BJ (cell line): Measurements from ENCODE around the gene TPRG1. TPM values are rescaled to one million over a fixed set of nuclear protein-coding genes. Genes with fewer than 3 reads are reported as not detected.

ENCODE experiments used
- CTCF ChIA-PET: fragments of 350-600 bp; formaldehyde crosslinking; extraction: SDS; loops from one replicate; lab custom pipeline; 2021; ENCODE audit warnings: antibody characterized with exemption, inconsistent platforms; lab: Yijun Ruan, JAX
- POLR2A ChIA-PET: fragments of 300-600 bp; sonication (Branson Sonifier 250); formaldehyde crosslinking; extraction: SDS; loops from one replicate; lab custom pipeline; 2021; ENCODE audit warnings: antibody characterized with exemption; lab: Charles Lee
- DNase-seq: peaks from one replicate; pipeline ENCODE4 v3.0.0-alpha.2; 2011; ENCODE audit warnings: low read depth
- H3K27me3 ChIP-seq: 2 replicates; pipeline ENCODE4 v1.6.0; 2011; ENCODE audit warnings: low read length; ENCODE audit not compliant: control insufficient read depth, insufficient read depth
- H3K36me3 ChIP-seq: 2 replicates; pipeline ENCODE4 v1.5.1; 2011; ENCODE audit warnings: low read length; ENCODE audit not compliant: control insufficient read depth, insufficient read depth
- H3K4me3 ChIP-seq: 2 replicates; pipeline ENCODE4 v1.5.1; 2011; ENCODE audit warnings: low read depth, mild to moderate bottlenecking, control low read depth, low read length
- polyA plus RNA-seq: library from polyadenylated mRNA; depleted of rRNA; stranded (reverse); fragments of >200 nt; gene quantifications from 2 replicates; pipeline ENCODE4 v1.2.3, GENCODE V29; 2011
- TF ChIP-seq, protein P1 (sequence below): IDR thresholded peaks from 2 replicates; pipeline ENCODE4 v1.5.1; 2011; ENCODE audit warnings: low read depth, mild to moderate bottlenecking, control low read depth, inconsistent platforms, low read length, moderate library complexity; ENCODE audit not compliant: insufficient read depth

TPRG1 gene
- polyA plus RNA-seq, 1 experiment = 0.16 TPM

DNA sequence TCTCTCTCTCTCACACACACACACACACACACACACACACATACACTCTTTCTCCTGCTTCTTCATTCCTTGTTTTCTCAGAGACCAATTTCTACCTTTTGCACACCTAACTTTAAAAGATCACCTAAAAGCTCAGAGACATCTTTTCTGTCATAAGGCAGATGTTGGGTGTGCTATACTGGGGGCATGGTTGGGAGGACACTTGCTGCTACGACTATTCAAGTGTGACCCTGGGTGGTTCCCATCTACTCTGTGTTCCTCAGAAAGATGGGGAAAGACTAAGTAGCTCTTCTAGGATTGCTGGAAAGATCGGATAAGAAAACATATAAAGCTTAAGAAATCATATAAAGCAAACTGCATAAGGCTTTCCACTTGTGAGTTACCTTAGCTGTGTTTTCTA is 33.2 kb downstream of the TPRG1 start:
- ChIA-PET CTCF (interaction anchor here (1.3 kb wide), 1 partner anchor 28 kb away, joined by 4 read pairs; no protein-coding TSS in a partner anchor), POLR2A (no interaction called here)
- TF ChIP-seq, protein P1, sequence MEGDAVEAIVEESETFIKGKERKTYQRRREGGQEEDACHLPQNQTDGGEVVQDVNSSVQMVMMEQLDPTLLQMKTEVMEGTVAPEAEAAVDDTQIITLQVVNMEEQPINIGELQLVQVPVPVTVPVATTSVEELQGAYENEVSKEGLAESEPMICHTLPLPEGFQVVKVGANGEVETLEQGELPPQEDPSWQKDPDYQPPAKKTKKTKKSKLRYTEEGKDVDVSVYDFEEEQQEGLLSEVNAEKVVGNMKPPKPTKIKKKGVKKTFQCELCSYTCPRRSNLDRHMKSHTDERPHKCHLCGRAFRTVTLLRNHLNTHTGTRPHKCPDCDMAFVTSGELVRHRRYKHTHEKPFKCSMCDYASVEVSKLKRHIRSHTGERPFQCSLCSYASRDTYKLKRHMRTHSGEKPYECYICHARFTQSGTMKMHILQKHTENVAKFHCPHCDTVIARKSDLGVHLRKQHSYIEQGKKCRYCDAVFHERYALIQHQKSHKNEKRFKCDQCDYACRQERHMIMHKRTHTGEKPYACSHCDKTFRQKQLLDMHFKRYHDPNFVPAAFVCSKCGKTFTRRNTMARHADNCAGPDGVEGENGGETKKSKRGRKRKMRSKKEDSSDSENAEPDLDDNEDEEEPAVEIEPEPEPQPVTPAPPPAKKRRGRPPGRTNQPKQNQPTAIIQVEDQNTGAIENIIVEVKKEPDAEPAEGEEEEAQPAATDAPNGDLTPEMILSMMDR = no peak
- Histone ChIP-seq H3K4me3 (no peak overlapping the region), H3K27me3 (no peaks in the 10 kb centered on the region), H3K36me3 (no peaks in the 10 kb centered on the region)
- DNase-seq = no peak

DNA sequence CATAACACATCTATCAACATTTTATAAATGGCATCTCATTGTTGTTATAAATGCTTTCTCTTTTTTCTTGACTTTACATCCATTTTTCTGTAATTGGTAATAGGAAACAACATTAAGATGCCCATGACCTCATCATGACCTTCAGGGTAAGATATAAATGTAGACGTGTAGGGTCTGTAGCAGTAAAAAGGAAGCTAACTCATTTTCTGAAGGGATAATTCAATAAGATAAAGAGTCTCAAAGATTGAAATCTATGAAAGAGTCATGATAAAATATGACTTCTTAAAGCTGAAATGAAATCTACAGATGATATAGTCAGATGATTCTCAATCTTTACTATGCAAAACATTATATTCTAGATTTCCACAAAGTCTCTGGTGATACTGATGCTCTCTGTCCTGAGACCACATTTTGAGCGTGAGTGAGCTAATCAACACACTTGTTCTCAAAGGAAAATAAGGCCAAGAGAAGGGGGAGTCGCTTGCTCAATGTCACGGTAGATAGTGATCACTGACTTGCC is 38.5 kb downstream of the TPRG1 start:
- CTCF ChIA-PET = interaction anchor here (1.6 to 2.1 kb wide), 2 partner anchors 9 to 24 kb away, joined by 5 to 7 read pairs; no protein-coding TSS in a partner anchor
- Histone ChIP-seq H3K27me3 (no peaks in the 10 kb centered on the region), H3K4me3 (no peak overlapping the region), H3K36me3 (no peaks in the 10 kb centered on the region)
- POLR2A ChIA-PET = no interaction called here
- TF ChIP-seq, protein P1 = no peak
- DNase-seq = no peak

DNA sequence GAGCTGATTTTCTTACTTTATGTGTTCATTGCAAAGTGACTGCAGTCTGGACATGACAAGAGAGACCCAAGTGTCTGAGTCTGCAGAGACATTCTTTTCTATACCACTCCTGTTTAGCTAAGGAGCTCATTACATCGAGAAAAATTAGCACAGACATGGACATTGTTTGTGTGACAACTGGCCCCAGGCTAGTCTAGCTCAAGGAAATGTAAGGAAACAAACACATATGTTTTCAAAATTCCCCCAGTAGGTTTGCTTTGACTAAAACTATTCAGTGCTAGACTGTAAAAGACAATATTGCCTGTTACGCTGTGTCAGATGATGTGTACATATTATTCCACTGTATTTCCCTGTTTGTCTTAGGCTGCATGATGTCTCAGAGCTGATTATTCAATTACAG is 40.9 kb downstream of the TPRG1 start:
- DNase-seq = no peak
- POLR2A ChIA-PET = no interaction called here
- no peaks in the 10 kb centered on the region for H3K27me3 ChIP-seq
- TF ChIP-seq, protein P1 = no peak
- CTCF ChIA-PET = no interaction called here
- H3K4me3 ChIP-seq = no peak overlapping the region
- H3K36me3 ChIP-seq = no peaks in the 10 kb centered on the region

DNA sequence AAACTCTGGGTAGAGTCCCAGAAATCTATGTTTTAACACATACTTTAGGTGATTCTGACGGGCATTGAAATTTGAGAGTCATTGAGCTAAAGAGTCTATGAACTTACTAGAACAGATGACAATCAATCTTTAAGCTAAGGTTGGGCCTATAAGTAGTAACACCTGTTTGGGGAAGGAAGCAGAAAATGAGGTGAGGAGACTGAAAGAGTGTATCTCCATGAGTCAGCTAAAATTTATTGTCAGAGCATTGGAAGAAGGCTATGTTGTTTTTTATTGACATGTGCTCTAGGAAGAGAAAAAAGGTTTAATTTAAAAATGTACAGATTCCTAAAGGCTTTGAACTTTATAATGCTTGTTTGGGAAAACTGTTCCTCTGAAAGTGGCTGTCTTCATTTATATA is 42.9 kb downstream of the TPRG1 start:
- no peaks in the 10 kb centered on the region for H3K36me3 ChIP-seq
- H3K4me3 ChIP-seq = no peak overlapping the region
- ChIA-PET CTCF (interaction anchor here (1.2 to 2.1 kb wide), 2 partner anchors 18 to 19 kb away, joined by 3 to 9 read pairs; no protein-coding TSS in a partner anchor), POLR2A (no interaction called here)
- no peak for DNase-seq
- no peaks in the 10 kb centered on the region for H3K27me3 ChIP-seq
- TF ChIP-seq, protein P1 = no peak

DNA sequence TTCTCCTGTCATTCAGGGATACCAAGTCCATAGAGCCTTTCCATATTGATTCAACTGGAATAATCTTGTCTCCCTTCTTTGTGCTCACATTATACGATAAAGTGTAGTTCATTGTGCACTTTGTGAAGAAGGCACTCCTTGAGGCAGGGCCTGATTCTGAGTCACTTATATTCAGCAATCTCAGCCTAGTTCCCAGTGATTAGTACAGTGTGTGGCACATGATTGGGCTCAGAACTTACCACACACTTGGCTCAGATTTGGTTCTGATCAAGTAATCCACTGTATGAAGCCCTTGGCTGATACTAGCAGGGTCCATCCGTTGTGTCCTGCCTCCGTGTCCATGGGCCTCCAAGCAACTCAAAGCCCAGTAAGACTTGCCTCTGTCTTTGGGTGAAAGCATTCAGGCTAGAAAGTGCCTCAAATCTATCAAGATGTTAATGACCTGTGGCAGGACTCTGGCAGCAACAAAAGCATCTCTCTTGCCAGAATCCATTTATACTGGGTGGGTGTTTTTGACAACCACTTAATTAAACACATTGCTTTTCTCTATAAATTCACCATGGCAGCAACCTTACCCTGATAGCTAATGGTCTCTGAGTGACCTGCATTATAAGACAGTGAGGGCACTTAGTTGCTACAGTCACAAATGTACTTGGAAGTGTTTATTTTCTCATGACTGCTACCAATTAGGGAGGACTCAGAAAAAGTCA is 51.3 kb downstream of the TPRG1 start:
- Histone ChIP-seq H3K27me3 (no peaks in the 10 kb centered on the region; the same call in 1 of the 2 replicates), H3K36me3 (no peaks in the 10 kb centered on the region), H3K4me3 (no peak overlapping the region)
- ChIA-PET CTCF (no interaction called here), POLR2A (no interaction called here)
- no peak for DNase-seq
- TF ChIP-seq, protein P1 = no peak
